Activated CD8-positive, alpha-beta T cell treated with anti-CD3 and anti-CD28 coated beads for 36 hours (primary cell): ENCODE measurements around the gene SMARCA2. TPM values are rescaled to one million over a fixed set of nuclear protein-coding genes. Genes with fewer than 3 reads are reported as not detected.

Source experiments
- ATAC-seq: fragments of 200-7000 bp; cut with Tn5 transposase; one replicate; pipeline ENCODE4 v1.10.0; 2021; ENCODE audit warnings: mild to moderate bottlenecking, moderate library complexity
- CTCF ChIA-PET: fragments of 350-600 bp; sonication (Branson Sonifier 250); formaldehyde crosslinking; loops from one replicate; lab custom pipeline; 2021; ENCODE audit warnings: antibody characterized with exemption; lab: Charles Lee
- POLR2A ChIA-PET: fragments of 350-600 bp; sonication (Branson Sonifier 250); formaldehyde crosslinking; loops from one replicate; lab custom pipeline; 2021; ENCODE audit warnings: antibody characterized with exemption; lab: Charles Lee
- DNase-seq: peaks from one replicate; pipeline ENCODE4 v3.0.0-alpha.2; 2020
- H3K27ac Mint-ChIP-seq: one replicate; pipeline ENCODE4 v1.8.0; 2021; ENCODE audit warnings: mild to moderate bottlenecking, mixed read lengths
- H3K27me3 Mint-ChIP-seq: one replicate; pipeline ENCODE4 v1.8.0; 2021; ENCODE audit warnings: mixed read lengths
- H3K36me3 Mint-ChIP-seq: one replicate; pipeline ENCODE4 v1.8.0; 2021; ENCODE audit warnings: low read depth, mixed read lengths
- H3K4me1 Mint-ChIP-seq: one replicate; pipeline ENCODE4 v1.8.0; 2021; ENCODE audit warnings: low read depth, mixed read lengths
- H3K4me3 Mint-ChIP-seq: one replicate; pipeline ENCODE4 v1.8.0; 2021; ENCODE audit warnings: mild to moderate bottlenecking, moderate library complexity, mixed read lengths
- H3K9me3 Mint-ChIP-seq: one replicate; pipeline ENCODE4 v1.8.0; 2021; ENCODE audit warnings: mixed read lengths
- CTCF ChIP-seq: fragments of 200-600 bp; IDR thresholded peaks from one replicate; pipeline ENCODE4 v1.8.0; 2022; ENCODE audit warnings: antibody characterized with exemption, mild to moderate bottlenecking
- intact Hi-C: fragments of 100-400 bp; cut with micrococcal nuclease; formaldehyde crosslinking; loops from one replicate; pipeline ENCODE4 v1.10.0; 2022
- total RNA-seq, 2 experiments: library from RNA; stranded (reverse); gene quantifications; one replicate each; pipeline ENCODE4 v1.2.3, GENCODE V29; 2021

The SMARCA2 gene
- total RNA-seq, 2 experiments from 2014 or later = 94.7 to 99.4 TPM

- DNase-seq (no peak), ATAC-seq (no peak)
- no peaks in the 10 kb centered on the region for H3K27me3 Mint-ChIP-seq
- H3K27ac Mint-ChIP-seq = no peak overlapping the region
- intact Hi-C loops = no loop called here
- no peaks in the 10 kb centered on the region for H3K4me1 Mint-ChIP-seq
- no peak overlapping the region for H3K4me3 Mint-ChIP-seq
- ChIA-PET CTCF (no interaction called here), POLR2A (no interaction called here)
- no peak for TF ChIP-seq CTCF
- no peaks in the 10 kb centered on the region for H3K9me3 Mint-ChIP-seq
- H3K36me3 Mint-ChIP-seq = no peaks in the 10 kb centered on the region
Measured at GRCh38 chr9:2209400-2209799, 194.3 kb downstream of the SMARCA2 start.

- Mint-ChIP-seq H3K4me1 (no peaks in the 10 kb centered on the region), H3K36me3 (no peaks in the 10 kb centered on the region), H3K9me3 (no peaks in the 10 kb centered on the region), H3K4me3 (no peak overlapping the region), H3K27ac (no peak overlapping the region), H3K27me3 (no peaks in the 10 kb centered on the region)
- intact Hi-C loops = no loop called here
- ATAC-seq (no peak), DNase-seq (no peak)
- ChIA-PET POLR2A (no interaction called here), CTCF (no interaction called here)
- TF ChIP-seq CTCF = no peak
Measured at GRCh38 chr9:2210201-2210600, 195.1 kb downstream of the SMARCA2 start.

- Mint-ChIP-seq H3K4me3 (no peak overlapping the region), H3K27me3 (no peaks in the 10 kb centered on the region), H3K9me3 (no peaks in the 10 kb centered on the region), H3K4me1 (no peaks in the 10 kb centered on the region), H3K27ac (no peak overlapping the region), H3K36me3 (no peaks in the 10 kb centered on the region)
- CTCF ChIA-PET = no interaction called here
- TF ChIP-seq CTCF = no peak
- POLR2A ChIA-PET = no interaction called here
- intact Hi-C loops = no loop called here
- no peak for ATAC-seq
- DNase-seq = no peak
Measured at GRCh38 chr9:2213830-2214468, 198.8 kb downstream of the SMARCA2 start.

GRCh38 chr9:2214707-2215106 is 199.6 kb downstream of the SMARCA2 start:
- POLR2A ChIA-PET = no interaction called here
- no peak for TF ChIP-seq CTCF
- DNase-seq (no peak), ATAC-seq (no peak)
- Mint-ChIP-seq H3K4me1 (no peaks in the 10 kb centered on the region), H3K27ac (no peak overlapping the region), H3K4me3 (no peak overlapping the region), H3K36me3 (no peaks in the 10 kb centered on the region), H3K9me3 (no peaks in the 10 kb centered on the region), H3K27me3 (no peaks in the 10 kb centered on the region)
- CTCF ChIA-PET = no interaction called here
- intact Hi-C loops = no loop called here

GRCh38 chr9:2215921-2216441 is 200.8 kb downstream of the SMARCA2 start:
- ATAC-seq = no peak
- no peak overlapping the region for H3K27ac Mint-ChIP-seq
- H3K9me3 Mint-ChIP-seq = no peaks in the 10 kb centered on the region
- H3K4me3 Mint-ChIP-seq = no peak overlapping the region
- no peak for DNase-seq
- ChIA-PET CTCF (no interaction called here), POLR2A (no interaction called here)
- no peaks in the 10 kb centered on the region for H3K27me3 Mint-ChIP-seq
- intact Hi-C loops = no loop called here
- H3K36me3 Mint-ChIP-seq = no peaks in the 10 kb centered on the region
- no peak for TF ChIP-seq CTCF
- H3K4me1 Mint-ChIP-seq = no peaks in the 10 kb centered on the region
